HEK293 (cell line): ENCODE results near the gene REC8.

ENCODE experiments used
- KLF16 ChIP-seq: fragments of 450-650 bp; formaldehyde crosslinking; IDR thresholded peaks from 2 replicates; pipeline ENCODE4 v1.5.1; 2017; ENCODE audit warnings: missing biosample characterization, missing genetic modification characterization
- SALL2 ChIP-seq: fragments of 450-650 bp; formaldehyde crosslinking; IDR thresholded peaks from 2 replicates; pipeline ENCODE4 v1.5.0; 2017; ENCODE audit warnings: missing biosample characterization, mild to moderate bottlenecking, missing genetic modification characterization, borderline replicate concordance
- ZNF214 ChIP-seq: fragments of 450-650 bp; formaldehyde crosslinking; IDR thresholded peaks from 2 replicates; pipeline ENCODE4 v1.5.1; 2017; ENCODE audit warnings: missing biosample characterization, mild to moderate bottlenecking, missing genetic modification characterization, borderline replicate concordance
- ZNF37A ChIP-seq: fragments of 450-650 bp; IDR thresholded peaks from 2 replicates; pipeline ENCODE4 v1.5.1; 2018; ENCODE audit warnings: missing biosample characterization, missing genetic modification characterization
- ZNF777 ChIP-seq: fragments of 450-650 bp; formaldehyde crosslinking; IDR thresholded peaks from 2 replicates; pipeline ENCODE4 v1.5.1; 2017; ENCODE audit warnings: missing biosample characterization, missing genetic modification characterization, borderline replicate concordance
- TF ChIP-seq, protein P1 (sequence below): fragments of 450-650 bp; formaldehyde crosslinking; IDR thresholded peaks from 2 replicates; pipeline ENCODE4 v1.5.1; 2016; ENCODE audit warnings: missing biosample characterization, missing genetic modification characterization

- TF ChIP-seq ZNF37A (no peak), ZNF214 (tag by site-specific recombination) (no peak), SALL2 (tag by site-specific recombination) (no peak), KLF16 (tag by site-specific recombination) (no peak), ZNF777 (no peak)
- TF ChIP-seq, protein P1, sequence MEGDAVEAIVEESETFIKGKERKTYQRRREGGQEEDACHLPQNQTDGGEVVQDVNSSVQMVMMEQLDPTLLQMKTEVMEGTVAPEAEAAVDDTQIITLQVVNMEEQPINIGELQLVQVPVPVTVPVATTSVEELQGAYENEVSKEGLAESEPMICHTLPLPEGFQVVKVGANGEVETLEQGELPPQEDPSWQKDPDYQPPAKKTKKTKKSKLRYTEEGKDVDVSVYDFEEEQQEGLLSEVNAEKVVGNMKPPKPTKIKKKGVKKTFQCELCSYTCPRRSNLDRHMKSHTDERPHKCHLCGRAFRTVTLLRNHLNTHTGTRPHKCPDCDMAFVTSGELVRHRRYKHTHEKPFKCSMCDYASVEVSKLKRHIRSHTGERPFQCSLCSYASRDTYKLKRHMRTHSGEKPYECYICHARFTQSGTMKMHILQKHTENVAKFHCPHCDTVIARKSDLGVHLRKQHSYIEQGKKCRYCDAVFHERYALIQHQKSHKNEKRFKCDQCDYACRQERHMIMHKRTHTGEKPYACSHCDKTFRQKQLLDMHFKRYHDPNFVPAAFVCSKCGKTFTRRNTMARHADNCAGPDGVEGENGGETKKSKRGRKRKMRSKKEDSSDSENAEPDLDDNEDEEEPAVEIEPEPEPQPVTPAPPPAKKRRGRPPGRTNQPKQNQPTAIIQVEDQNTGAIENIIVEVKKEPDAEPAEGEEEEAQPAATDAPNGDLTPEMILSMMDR (tag by site-specific recombination) = no peak
Observed at GRCh38 chr14:24211311-24211710, 39.4 kb downstream of the REC8 start.
